ENCODE data around the gene CCDC63.
"Not testable (repeated sequence)": the region's sequence is repeated elsewhere in the genome, so short reads cannot be mapped to it uniquely, and the experiment has no call there.

GRCh38 chr12:110950466-110950865 lies 103.7 kb downstream of the CCDC63 start:
- TF ChIP-seq CTCF (IDR thresholded peaks at IDR 0.05; ENCODE audit: insufficient read depth, low read length); REST (IDR thresholded peaks at IDR 0.05; ENCODE audit: insufficient replicate concordance, low read depth): not testable (repeated sequence)

Data from HL-60 (cell line).